WTC11 (cell line): ENCODE data around the gene SIGLEC15.

ENCODE experiments used
- CREB1 ChIP-seq: sonication (generic); formaldehyde crosslinking; IDR thresholded peaks from 2 replicates; pipeline ENCODE4 v1.8.0; 2023; ENCODE audit warnings: mild to moderate bottlenecking, missing genetic modification reagents
- ETV6 ChIP-seq: sonication (generic); formaldehyde crosslinking; IDR thresholded peaks from 2 replicates; pipeline ENCODE4 v1.8.1; 2022; ENCODE audit warnings: mild to moderate bottlenecking, missing genetic modification reagents
- NR2C2 ChIP-seq: sonication (generic); formaldehyde crosslinking; IDR thresholded peaks from 2 replicates; pipeline ENCODE4 v1.8.0; 2022; ENCODE audit warnings: mild to moderate bottlenecking, missing genetic modification reagents
- TF ChIP-seq, protein P1 (sequence below): sonication (generic); formaldehyde crosslinking; IDR thresholded peaks from 2 replicates; pipeline ENCODE4 v1.8.1; 2023; ENCODE audit warnings: mild to moderate bottlenecking, missing genetic modification reagents
- TF ChIP-seq, protein P2 (sequence below): fragments of 200-600 bp; IDR thresholded peaks from 2 replicates; pipeline ENCODE4 v1.8.0; 2022; ENCODE audit warnings: antibody characterized with exemption
- TF ChIP-seq, protein P3 (sequence below): sonication (generic); formaldehyde crosslinking; IDR thresholded peaks from 2 replicates; pipeline ENCODE4 v1.8.1; 2023; ENCODE audit warnings: mild to moderate bottlenecking, missing genetic modification reagents, moderate library complexity
- TF ChIP-seq, protein P4 (sequence below): sonication (generic); formaldehyde crosslinking; IDR thresholded peaks from 2 replicates; pipeline ENCODE4 v1.8.1; 2022; ENCODE audit warnings: low read depth, missing genetic modification reagents, borderline replicate concordance
- TF ChIP-seq, protein P5 (sequence below): sonication (generic); formaldehyde crosslinking; conservative IDR thresholded peaks from 2 replicates; pipeline ENCODE4 v1.8.1; 2023; ENCODE audit warnings: mild to moderate bottlenecking, low read depth, missing genetic modification reagents, moderate library complexity
- TF ChIP-seq, protein P6 (sequence below): sonication (generic); formaldehyde crosslinking; IDR thresholded peaks from 2 replicates; pipeline ENCODE4 v1.8.1; 2023; ENCODE audit warnings: mild to moderate bottlenecking, moderate library complexity, missing genetic modification reagents

DNA sequence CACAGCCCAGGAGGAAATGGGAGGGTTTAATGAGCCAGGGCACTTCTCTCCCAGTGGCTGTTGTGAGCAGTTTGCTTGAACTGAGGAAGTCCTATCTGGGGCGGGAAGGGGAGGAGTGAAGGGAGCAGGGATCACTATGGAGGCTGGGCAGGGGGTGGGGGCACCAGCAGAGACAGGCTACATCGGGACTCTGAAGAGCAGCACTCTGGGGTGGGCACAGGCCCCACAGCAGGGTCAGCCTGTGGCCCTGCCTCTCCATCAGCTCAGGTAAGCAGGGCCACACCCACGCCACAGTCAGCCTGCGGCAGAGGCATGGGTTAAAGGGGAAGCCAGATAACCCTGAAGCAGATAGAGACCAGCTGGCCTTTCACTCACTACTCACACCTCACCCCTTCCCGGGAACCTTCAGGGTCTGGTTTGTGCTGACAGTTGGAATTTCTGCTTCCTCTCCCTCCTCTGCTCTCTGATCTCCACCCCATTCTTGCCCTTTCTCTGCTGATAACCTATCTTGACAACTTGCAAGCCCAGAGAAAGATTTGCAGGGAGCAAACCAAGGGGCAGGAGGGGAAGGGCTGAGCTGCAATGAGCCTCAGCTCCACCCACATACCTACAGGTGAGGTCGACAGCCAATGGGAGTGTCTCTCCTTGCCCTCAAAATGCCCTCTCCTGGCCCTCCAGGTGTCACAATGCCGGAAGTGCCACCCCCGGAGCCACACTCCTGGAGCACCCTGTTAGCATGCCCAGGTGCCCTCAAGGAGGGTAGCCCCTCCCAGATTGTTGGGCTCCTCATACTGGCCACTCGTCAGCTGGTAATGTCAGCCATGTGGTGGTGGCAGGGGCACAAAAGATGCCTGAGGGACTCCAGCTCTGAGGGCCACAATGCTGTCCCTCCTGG lies 3.7 kb downstream of the SIGLEC15 start:
- TF ChIP-seq, protein P1, sequence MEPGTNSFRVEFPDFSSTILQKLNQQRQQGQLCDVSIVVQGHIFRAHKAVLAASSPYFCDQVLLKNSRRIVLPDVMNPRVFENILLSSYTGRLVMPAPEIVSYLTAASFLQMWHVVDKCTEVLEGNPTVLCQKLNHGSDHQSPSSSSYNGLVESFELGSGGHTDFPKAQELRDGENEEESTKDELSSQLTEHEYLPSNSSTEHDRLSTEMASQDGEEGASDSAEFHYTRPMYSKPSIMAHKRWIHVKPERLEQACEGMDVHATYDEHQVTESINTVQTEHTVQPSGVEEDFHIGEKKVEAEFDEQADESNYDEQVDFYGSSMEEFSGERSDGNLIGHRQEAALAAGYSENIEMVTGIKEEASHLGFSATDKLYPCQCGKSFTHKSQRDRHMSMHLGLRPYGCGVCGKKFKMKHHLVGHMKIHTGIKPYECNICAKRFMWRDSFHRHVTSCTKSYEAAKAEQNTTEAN (CRISPR knock-in tag) = no peak
- TF ChIP-seq, protein P2, sequence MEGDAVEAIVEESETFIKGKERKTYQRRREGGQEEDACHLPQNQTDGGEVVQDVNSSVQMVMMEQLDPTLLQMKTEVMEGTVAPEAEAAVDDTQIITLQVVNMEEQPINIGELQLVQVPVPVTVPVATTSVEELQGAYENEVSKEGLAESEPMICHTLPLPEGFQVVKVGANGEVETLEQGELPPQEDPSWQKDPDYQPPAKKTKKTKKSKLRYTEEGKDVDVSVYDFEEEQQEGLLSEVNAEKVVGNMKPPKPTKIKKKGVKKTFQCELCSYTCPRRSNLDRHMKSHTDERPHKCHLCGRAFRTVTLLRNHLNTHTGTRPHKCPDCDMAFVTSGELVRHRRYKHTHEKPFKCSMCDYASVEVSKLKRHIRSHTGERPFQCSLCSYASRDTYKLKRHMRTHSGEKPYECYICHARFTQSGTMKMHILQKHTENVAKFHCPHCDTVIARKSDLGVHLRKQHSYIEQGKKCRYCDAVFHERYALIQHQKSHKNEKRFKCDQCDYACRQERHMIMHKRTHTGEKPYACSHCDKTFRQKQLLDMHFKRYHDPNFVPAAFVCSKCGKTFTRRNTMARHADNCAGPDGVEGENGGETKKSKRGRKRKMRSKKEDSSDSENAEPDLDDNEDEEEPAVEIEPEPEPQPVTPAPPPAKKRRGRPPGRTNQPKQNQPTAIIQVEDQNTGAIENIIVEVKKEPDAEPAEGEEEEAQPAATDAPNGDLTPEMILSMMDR = no peak
- TF ChIP-seq, protein P3, sequence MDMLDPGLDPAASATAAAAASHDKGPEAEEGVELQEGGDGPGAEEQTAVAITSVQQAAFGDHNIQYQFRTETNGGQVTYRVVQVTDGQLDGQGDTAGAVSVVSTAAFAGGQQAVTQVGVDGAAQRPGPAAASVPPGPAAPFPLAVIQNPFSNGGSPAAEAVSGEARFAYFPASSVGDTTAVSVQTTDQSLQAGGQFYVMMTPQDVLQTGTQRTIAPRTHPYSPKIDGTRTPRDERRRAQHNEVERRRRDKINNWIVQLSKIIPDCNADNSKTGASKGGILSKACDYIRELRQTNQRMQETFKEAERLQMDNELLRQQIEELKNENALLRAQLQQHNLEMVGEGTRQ (CRISPR knock-in tag) = no peak
- TF ChIP-seq, protein P4, sequence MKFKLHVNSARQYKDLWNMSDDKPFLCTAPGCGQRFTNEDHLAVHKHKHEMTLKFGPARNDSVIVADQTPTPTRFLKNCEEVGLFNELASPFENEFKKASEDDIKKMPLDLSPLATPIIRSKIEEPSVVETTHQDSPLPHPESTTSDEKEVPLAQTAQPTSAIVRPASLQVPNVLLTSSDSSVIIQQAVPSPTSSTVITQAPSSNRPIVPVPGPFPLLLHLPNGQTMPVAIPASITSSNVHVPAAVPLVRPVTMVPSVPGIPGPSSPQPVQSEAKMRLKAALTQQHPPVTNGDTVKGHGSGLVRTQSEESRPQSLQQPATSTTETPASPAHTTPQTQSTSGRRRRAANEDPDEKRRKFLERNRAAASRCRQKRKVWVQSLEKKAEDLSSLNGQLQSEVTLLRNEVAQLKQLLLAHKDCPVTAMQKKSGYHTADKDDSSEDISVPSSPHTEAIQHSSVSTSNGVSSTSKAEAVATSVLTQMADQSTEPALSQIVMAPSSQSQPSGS (CRISPR knock-in tag) = no peak
- TF ChIP-seq NR2C2 (CRISPR knock-in tag) (no peak), ETV6 (CRISPR knock-in tag) (no peak), CREB1 (no peak)
- TF ChIP-seq, protein P5, sequence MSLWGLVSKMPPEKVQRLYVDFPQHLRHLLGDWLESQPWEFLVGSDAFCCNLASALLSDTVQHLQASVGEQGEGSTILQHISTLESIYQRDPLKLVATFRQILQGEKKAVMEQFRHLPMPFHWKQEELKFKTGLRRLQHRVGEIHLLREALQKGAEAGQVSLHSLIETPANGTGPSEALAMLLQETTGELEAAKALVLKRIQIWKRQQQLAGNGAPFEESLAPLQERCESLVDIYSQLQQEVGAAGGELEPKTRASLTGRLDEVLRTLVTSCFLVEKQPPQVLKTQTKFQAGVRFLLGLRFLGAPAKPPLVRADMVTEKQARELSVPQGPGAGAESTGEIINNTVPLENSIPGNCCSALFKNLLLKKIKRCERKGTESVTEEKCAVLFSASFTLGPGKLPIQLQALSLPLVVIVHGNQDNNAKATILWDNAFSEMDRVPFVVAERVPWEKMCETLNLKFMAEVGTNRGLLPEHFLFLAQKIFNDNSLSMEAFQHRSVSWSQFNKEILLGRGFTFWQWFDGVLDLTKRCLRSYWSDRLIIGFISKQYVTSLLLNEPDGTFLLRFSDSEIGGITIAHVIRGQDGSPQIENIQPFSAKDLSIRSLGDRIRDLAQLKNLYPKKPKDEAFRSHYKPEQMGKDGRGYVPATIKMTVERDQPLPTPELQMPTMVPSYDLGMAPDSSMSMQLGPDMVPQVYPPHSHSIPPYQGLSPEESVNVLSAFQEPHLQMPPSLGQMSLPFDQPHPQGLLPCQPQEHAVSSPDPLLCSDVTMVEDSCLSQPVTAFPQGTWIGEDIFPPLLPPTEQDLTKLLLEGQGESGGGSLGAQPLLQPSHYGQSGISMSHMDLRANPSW (CRISPR knock-in tag) = no peak
- TF ChIP-seq, protein P6, sequence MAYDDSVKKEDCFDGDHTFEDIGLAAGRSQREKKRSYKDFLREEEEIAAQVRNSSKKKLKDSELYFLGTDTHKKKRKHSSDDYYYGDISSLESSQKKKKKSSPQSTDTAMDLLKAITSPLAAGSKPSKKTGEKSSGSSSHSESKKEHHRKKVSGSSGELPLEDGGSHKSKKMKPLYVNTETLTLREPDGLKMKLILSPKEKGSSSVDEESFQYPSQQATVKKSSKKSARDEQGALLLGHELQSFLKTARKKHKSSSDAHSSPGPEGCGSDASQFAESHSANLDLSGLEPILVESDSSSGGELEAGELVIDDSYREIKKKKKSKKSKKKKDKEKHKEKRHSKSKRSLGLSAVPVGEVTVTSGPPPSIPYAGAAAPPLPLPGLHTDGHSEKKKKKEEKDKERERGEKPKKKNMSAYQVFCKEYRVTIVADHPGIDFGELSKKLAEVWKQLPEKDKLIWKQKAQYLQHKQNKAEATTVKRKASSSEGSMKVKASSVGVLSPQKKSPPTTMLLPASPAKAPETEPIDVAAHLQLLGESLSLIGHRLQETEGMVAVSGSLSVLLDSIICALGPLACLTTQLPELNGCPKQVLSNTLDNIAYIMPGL = no peak
